Keratinocyte (primary cell): ENCODE measurements around the gene CDC25C. TPM values are rescaled to one million over a fixed set of nuclear protein-coding genes. Genes with fewer than 3 reads are reported as not detected.

Experiments used
- DNase-seq: peaks from one replicate; pipeline ENCODE4 v3.0.0-alpha.2; 2011; ENCODE audit warnings: low read depth, missing footprints, low spot score
- FAIRE-seq: peaks from 2 replicates; lab custom pipeline; 2011; peaks lifted over from hg19 to GRCh38; lab: Jason Lieb, UNC
- H2AFZ ChIP-seq: 2 replicates; pipeline ENCODE4 v1.6.0; 2012; ENCODE audit warnings: low read length, control low read depth, inconsistent platforms; ENCODE audit not compliant: control insufficient read depth
- H3K27ac ChIP-seq: 2 replicates; pipeline ENCODE4 v1.5.1; 2011; ENCODE audit warnings: low read length; ENCODE audit not compliant: control insufficient read depth, insufficient read depth
- H3K27me3 ChIP-seq: 3 replicates; pipeline ENCODE4 v1.6.0; 2011; ENCODE audit warnings: low read length; ENCODE audit not compliant: control insufficient read depth, insufficient read depth; ENCODE audit errors: extremely low read depth
- H3K36me3 ChIP-seq, 2 experiments: 2 replicates in 1 of 2; 3 replicates in 1 of 2; pipeline ENCODE4 v1.5.1; 2011; ENCODE audit warnings: low read length in 2 of 2, mild to moderate bottlenecking in 1 of 2; ENCODE audit not compliant: control insufficient read depth in 2 of 2, insufficient read depth in 2 of 2; ENCODE audit errors: extremely low read depth in 1 of 2
- H3K4me1 ChIP-seq: 3 replicates; pipeline ENCODE4 v1.5.1; 2011; ENCODE audit warnings: low read length; ENCODE audit not compliant: control insufficient read depth, insufficient read depth; ENCODE audit errors: extremely low read depth
- H3K4me2 ChIP-seq: 3 replicates; pipeline ENCODE4 v1.6.0; 2011; ENCODE audit warnings: low read depth, low read length; ENCODE audit not compliant: control insufficient read depth, insufficient read depth; ENCODE audit errors: extremely low read depth
- H3K4me3 ChIP-seq, 3 experiments: fragments of 200-600 bp in 1 of 3; sonication (generic) in 1 of 3; 2 replicates in 2 of 3; 3 replicates in 1 of 3; pipeline ENCODE4 v1.5.1; 2011 to 2016; ENCODE audit warnings: low read length in 3 of 3, mild to moderate bottlenecking in 3 of 3, control low read depth in 2 of 3, inconsistent platforms in 1 of 3, low read depth in 1 of 3, mixed read lengths in 1 of 3, mixed run types in 1 of 3, moderate library complexity in 1 of 3; ENCODE audit not compliant: control insufficient read depth in 2 of 3, insufficient read depth in 2 of 3; ENCODE audit errors: extremely low read depth in 1 of 3
- H3K79me2 ChIP-seq: 2 replicates; pipeline ENCODE4 v1.6.0; 2012; ENCODE audit warnings: low read length; ENCODE audit not compliant: control insufficient read depth, insufficient read depth
- H3K9ac ChIP-seq: 3 replicates; pipeline ENCODE4 v1.6.0; 2011; ENCODE audit warnings: low read length; ENCODE audit not compliant: control insufficient read depth, insufficient read depth; ENCODE audit errors: extremely low read depth
- H3K9me1 ChIP-seq: 3 replicates; pipeline ENCODE4 v1.6.0; 2011; ENCODE audit warnings: low read length; ENCODE audit not compliant: control insufficient read depth, insufficient read depth; ENCODE audit errors: extremely low read depth
- H3K9me3 ChIP-seq: 2 replicates; pipeline ENCODE4 v1.5.1; 2012; ENCODE audit warnings: low read depth, low read length; ENCODE audit not compliant: control insufficient read depth
- H4K20me1 ChIP-seq: 3 replicates; pipeline ENCODE4 v1.6.0; 2011; ENCODE audit warnings: low read length; ENCODE audit not compliant: control insufficient read depth, insufficient read depth; ENCODE audit errors: extremely low read depth
- CTCF ChIP-seq, 3 experiments: IDR thresholded peaks in 1 of 3; conservative IDR thresholded peaks in 1 of 3; optimal IDR thresholded peaks in 1 of 3; 2 replicates in 2 of 3; 3 replicates in 1 of 3; pipeline versions ENCODE3 to v1.5.1; 2011; ENCODE audit warnings: low read length in 3 of 3, mild to moderate bottlenecking in 3 of 3, moderate library complexity in 2 of 3, control low read depth in 1 of 3, inconsistent platforms in 1 of 3; ENCODE audit not compliant: insufficient read depth in 2 of 3; ENCODE audit errors: extremely low read depth in 1 of 3
- EZH2 ChIP-seq: IDR thresholded peaks from one replicate; pipeline ENCODE4 v1.6.1; 2012; ENCODE audit warnings: inconsistent platforms, mild to moderate bottlenecking, low read length, moderate library complexity
- dilution Hi-C: fragments of 300-500 bp; cut with MboI; formaldehyde crosslinking; loops from one replicate; pipeline ENCODE4 v1.7.0; 2020; ENCODE audit warnings: low sequenced_read_pairs; ENCODE audit not compliant: extremely low pct_ligation_motif_present
- polyA plus RNA-seq, 5 experiments: library from polyadenylated mRNA; depleted of rRNA in 3 of 5; stranded (reverse) in 3 of 5; stranded (forward) in 1 of 5; unstranded in 1 of 5; fragments of >200 nt; gene quantifications; 1 replicate in 1 of 5; 2 replicates in 3 of 5; 3 replicates in 1 of 5; pipeline versions ENCODE4 v1.2.1 to v1.2.3, GENCODE V29; 2011 to 2012; ENCODE audit warnings: missing spikeins in 2 of 5, low read depth in 1 of 5, low replicate concordance in 1 of 5

Gene CDC25C
- polyA plus RNA-seq, 1 donor (not counting 4 experiments of a cell fraction or from before 2014, with no cell fraction given), result 4.7 TPM

GRCh38 chr5:138338411-138339090, 6.9 kb upstream of the CDC25C start:
- no peaks in the 10 kb centered on the region for H4K20me1 ChIP-seq
- dilution Hi-C loops, result no loop called here
- no peaks in the 10 kb centered on the region for H3K9me3 ChIP-seq
- peak overlapping the region; percentile 98 for H3K9ac ChIP-seq
- peak overlapping the region; percentile 98 for H3K27ac ChIP-seq
- peaks cover 17% of the 10 kb centered on the region for H3K4me1 ChIP-seq
- peaks cover 6 to 11% of the 10 kb centered on the region in 2 experiments for H3K36me3 ChIP-seq
- peak overlapping the region; percentile 4 for H2AFZ ChIP-seq
- H3K4me2 ChIP-seq, result peak overlapping the region; percentile 93
- H3K4me3 ChIP-seq, result peak overlapping the region; percentile 80 to 92 (median 92)
- no peak for FAIRE-seq
- peaks cover 36% of the 10 kb centered on the region for H3K79me2 ChIP-seq
- H3K9me1 ChIP-seq, result peaks cover 2% of the 10 kb centered on the region
- no peaks in the 10 kb centered on the region for H3K27me3 ChIP-seq
- DNase-seq, result no peak
- TF ChIP-seq EZH2, result no peak
- TF ChIP-seq CTCF (optimal IDR thresholded peaks at IDR 0.05 in 1 of 3, IDR thresholded peaks at IDR 0.05 in 1 of 3, conservative IDR thresholded peaks at IDR 0.05 in 1 of 3; ENCODE audit: extremely low read depth in 1 of 3, insufficient read depth in 2 of 3, low read length in 3 of 3), result no peak

- H3K4me3 ChIP-seq, result peak within 1 kb of the TSS; percentile 80 to 92 (median 92)
- FAIRE-seq, result no peak
Measured at GRCh38 chr5:138337685-138338410, 6.2 kb upstream of the CDC25C start, which contains the start of gene FAM53C. TSS of gene FAM53C (plus strand) at chr5:138338266. CDS start at chr5:138341336, 3,070 bp downstream.

More at GRCh38 chr5:138337685-138338410, 6.2 kb upstream of the CDC25C start, which contains the start of gene FAM53C:
- no peak for TF ChIP-seq CTCF (optimal IDR thresholded peaks at IDR 0.05 in 1 of 3, IDR thresholded peaks at IDR 0.05 in 1 of 3, conservative IDR thresholded peaks at IDR 0.05 in 1 of 3; ENCODE audit: extremely low read depth in 1 of 3, insufficient read depth in 2 of 3, low read length in 3 of 3)
- no peak for TF ChIP-seq EZH2
- H3K9me3 ChIP-seq, result no peaks in the 10 kb centered on the region
- H3K27me3 ChIP-seq, result no peaks in the 10 kb centered on the region
- peak within 1 kb of the TSS; percentile 99 for H2AFZ ChIP-seq
- H3K4me2 ChIP-seq, result peak within 1 kb of the TSS; percentile 93
- H3K36me3 ChIP-seq, result peaks cover 6 to 10% of the 10 kb centered on the region in 2 experiments
- dilution Hi-C loops, result no loop called here
- peak within 1 kb of the TSS; percentile 98 for H3K27ac ChIP-seq
- H3K9me1 ChIP-seq, result peaks cover 2% of the 10 kb centered on the region
- H3K9ac ChIP-seq, result peak within 1 kb of the TSS; percentile 98
- H4K20me1 ChIP-seq, result no peaks in the 10 kb centered on the region
- peaks cover 36% of the 10 kb centered on the region for H3K79me2 ChIP-seq
- peaks cover 17% of the 10 kb centered on the region for H3K4me1 ChIP-seq
- no peak for DNase-seq
